Adrenal gland (tissue), 12 donors: ENCODE results near the gene THSD4. TPM values are rescaled to one million over a fixed set of nuclear protein-coding genes. Genes with fewer than 3 reads are reported as not detected.
"Not testable (repeated sequence)": the region's sequence is repeated elsewhere in the genome, so short reads cannot be mapped to it uniquely, and the experiment has no call there.

ENCODE experiments used
- DNase-seq, 7 donors: peaks; one replicate each; pipeline ENCODE4 v3.0.0-alpha.2; 2019 to 2020
- H3K27ac ChIP-seq, 5 donors: fragments of 200-600 bp; sonication (generic) in 4 of 5; 1 replicate in 3 of 5; 2 replicates in 2 of 5; pipeline versions ENCODE4 v1.5.1 to v1.8.0; 2016 to 2020; ENCODE audit warnings: mild to moderate bottlenecking in 1 of 5
- H3K27me3 ChIP-seq: fragments of 200-600 bp; 2 replicates; pipeline ENCODE4 v1.8.0; 2021
- H3K36me3 ChIP-seq, 2 donors: fragments of 200-600 bp; replicated peaks in 1 of 2; 1 replicate in 1 of 2; 2 replicates in 1 of 2; pipeline versions ENCODE4 v1.5.1 to v1.8.0; 2018 to 2022
- H3K4me1 ChIP-seq, 2 donors: fragments of 200-600 bp; replicated peaks in 1 of 2; 1 replicate in 1 of 2; 2 replicates in 1 of 2; pipeline versions ENCODE4 v1.5.1 to v1.8.0; 2018 to 2021
- H3K4me3 ChIP-seq, 4 donors: fragments of 200-600 bp; sonication (generic) in 3 of 4; one replicate each; pipeline ENCODE4 v1.5.1; 2016 to 2018
- H3K9me3 ChIP-seq, 3 donors: fragments of 200-600 bp; sonication (generic) in 1 of 3; replicated peaks in 1 of 3; 1 replicate in 2 of 3; 2 replicates in 1 of 3; pipeline versions ENCODE4 v1.5.1 to v1.8.0; 2016 to 2021
- POLR2A ChIP-seq, 2 donors: fragments of 450-650 bp; IDR thresholded peaks; one replicate each; pipeline ENCODE4 v1.6.1; 2017; ENCODE audit warnings: antibody characterized with exemption in 2 of 2, mild to moderate bottlenecking in 2 of 2, moderate library complexity in 1 of 2
- WGBS, 4 donors: extraction: QIAGEN DNeasy Blood & Tissue Kit in 2 of 4; methylation state at CpG; one replicate each; pipeline versions ENCODE4 v1.1.5 to v1.1.7; 2013 to 2017; 5-methylcytosine and 5-hydroxymethylcytosine counted together
- intact Hi-C, 2 donors: fragments of 100-400 bp; cut with DNase I; formaldehyde crosslinking; loops; one replicate each; pipeline versions ENCODE4 v1.14.1 to v1.15.0; 2022 to 2023
- polyA plus RNA-seq, 3 donors: library from polyadenylated mRNA; stranded (reverse); fragments of 200-250 nt in 2 of 3; fragments of 350-450 nt in 1 of 3; fragmentation: Illumina TruSeq in 1 of 3; extraction: RNeasy Lipid Tissue Mini Kit (QIAGEN cat#74804) in 1 of 3; gene quantifications; one replicate each; pipeline ENCODE4 v1.2.3, GENCODE V29; 2013 to 2014
- total RNA-seq, 9 donors: library from RNA; depleted of rRNA in 4 of 9; stranded (reverse); fragments of >200 nt in 4 of 9; fragments of 120-200 nt in 1 of 9; fragmentation: NEBNext Ultra II Directional in 1 of 9; extraction: Animal tissue kit (Norgen Biotek cat#: 25700) in 1 of 9; gene quantifications; one replicate each; pipeline versions ENCODE4 v1.1.0 to v1.2.4, GENCODE V29; 2013 to 2023
- TF ChIP-seq, protein P1 (sequence below), 6 experiments: fragments of 450-650 bp in 4 of 6; fragments of 200-600 bp in 2 of 6; sonication (generic) in 1 of 6; IDR thresholded peaks; 1 replicate in 5 of 6; 2 replicates in 1 of 6; pipeline versions ENCODE4 v1.5.1 to v1.8.0; 2016 to 2021; ENCODE audit warnings: antibody characterized with exemption in 6 of 6, mild to moderate bottlenecking in 2 of 6, moderate library complexity in 1 of 6
- donor health status: healthy with polysubstance abuse.
- donor health status: Bipolar disorder and iron deficiency.
- donor health status: DM: yes; HTN: yes; CAD: no.
- donor health status: DM: no; HTN: no; CAD: no.
- donor health status: DM: no; HTN: no; CAD: no.
- donor health status: DM: yes; HTN: yes; CAD: no.

The THSD4 gene
- total and polyA plus RNA-seq, 12 donors = 5.3 to 53.2 (median 23.2) TPM

GRCh38 chr15:71170163-71170562, 54.9 kb downstream of the THSD4 start:
- Histone ChIP-seq H3K4me1 (no peaks in the 10 kb centered on the region), H3K4me3 (no peak overlapping the region), H3K9me3 (peaks cover 0 to 9% (median 0%) of the 10 kb centered on the region in 3 donors), H3K36me3 (no peaks in the 10 kb centered on the region), H3K27ac (no peak overlapping the region), H3K27me3 (no peaks in the 10 kb centered on the region)
- TF ChIP-seq, protein P1, sequence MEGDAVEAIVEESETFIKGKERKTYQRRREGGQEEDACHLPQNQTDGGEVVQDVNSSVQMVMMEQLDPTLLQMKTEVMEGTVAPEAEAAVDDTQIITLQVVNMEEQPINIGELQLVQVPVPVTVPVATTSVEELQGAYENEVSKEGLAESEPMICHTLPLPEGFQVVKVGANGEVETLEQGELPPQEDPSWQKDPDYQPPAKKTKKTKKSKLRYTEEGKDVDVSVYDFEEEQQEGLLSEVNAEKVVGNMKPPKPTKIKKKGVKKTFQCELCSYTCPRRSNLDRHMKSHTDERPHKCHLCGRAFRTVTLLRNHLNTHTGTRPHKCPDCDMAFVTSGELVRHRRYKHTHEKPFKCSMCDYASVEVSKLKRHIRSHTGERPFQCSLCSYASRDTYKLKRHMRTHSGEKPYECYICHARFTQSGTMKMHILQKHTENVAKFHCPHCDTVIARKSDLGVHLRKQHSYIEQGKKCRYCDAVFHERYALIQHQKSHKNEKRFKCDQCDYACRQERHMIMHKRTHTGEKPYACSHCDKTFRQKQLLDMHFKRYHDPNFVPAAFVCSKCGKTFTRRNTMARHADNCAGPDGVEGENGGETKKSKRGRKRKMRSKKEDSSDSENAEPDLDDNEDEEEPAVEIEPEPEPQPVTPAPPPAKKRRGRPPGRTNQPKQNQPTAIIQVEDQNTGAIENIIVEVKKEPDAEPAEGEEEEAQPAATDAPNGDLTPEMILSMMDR (IDR thresholded peaks at IDR 0.05) = no peak
- TF ChIP-seq POLR2A (IDR thresholded peaks at IDR 0.05) = no peak
- no peak for DNase-seq
- intact Hi-C loops = no loop called here

DNA sequence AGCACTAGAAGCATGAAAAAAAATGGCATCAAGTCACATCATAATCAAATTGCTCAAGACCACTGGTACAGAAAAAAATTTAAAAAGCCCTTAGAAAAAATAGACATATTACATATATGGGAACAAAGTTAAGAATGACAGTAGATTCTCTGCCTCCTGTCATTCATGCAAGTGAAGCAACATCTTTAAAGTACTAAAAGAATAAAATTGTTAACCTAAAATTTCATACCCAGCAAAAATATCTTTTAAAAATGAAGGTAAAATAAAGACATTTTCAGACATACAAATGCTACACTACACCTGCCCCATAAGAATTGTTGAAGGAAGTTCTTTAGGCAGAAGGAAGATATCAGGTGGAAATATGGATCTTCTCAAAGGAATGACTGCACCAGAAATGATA, 55.9 kb downstream of the THSD4 start:
- peaks cover 0 to 9% (median 0%) of the 10 kb centered on the region in 3 donors for H3K9me3 ChIP-seq
- H3K27me3 ChIP-seq = no peaks in the 10 kb centered on the region
- TF ChIP-seq, protein P1 (IDR thresholded peaks at IDR 0.05) = no peak
- no peak for TF ChIP-seq POLR2A (IDR thresholded peaks at IDR 0.05)
- intact Hi-C loops = no loop called here
- no peaks in the 10 kb centered on the region for H3K4me1 ChIP-seq
- DNase-seq = no peak
- H3K36me3 ChIP-seq = no peaks in the 10 kb centered on the region
- no peak overlapping the region for H3K4me3 ChIP-seq
- no peak overlapping the region for H3K27ac ChIP-seq

DNA sequence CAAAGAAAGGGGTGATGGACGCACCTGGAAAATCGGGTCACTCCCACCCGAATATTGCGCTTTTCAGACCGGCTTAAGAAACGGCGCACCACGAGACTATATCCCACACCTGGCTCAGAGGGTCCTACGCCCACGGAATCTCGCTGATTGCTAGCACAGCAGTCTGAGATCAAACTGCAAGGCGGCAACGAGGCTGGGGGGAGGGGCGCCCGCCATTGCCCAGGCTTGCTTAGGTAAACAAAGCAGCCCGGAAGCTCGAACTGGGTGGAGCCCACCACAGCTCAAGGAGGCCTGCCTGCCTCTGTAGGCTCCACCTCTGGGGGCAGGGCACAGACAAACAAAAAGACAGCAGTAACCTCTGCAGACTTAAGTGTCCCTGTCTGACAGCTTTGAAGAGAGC, 59.1 kb downstream of the THSD4 start:
- H3K27me3 ChIP-seq, H3K36me3 ChIP-seq, intact Hi-C loops, DNase-seq, H3K9me3 ChIP-seq, H3K27ac ChIP-seq, H3K4me1 ChIP-seq, H3K4me3 ChIP-seq: not testable (repeated sequence)
- WGBS, 4 donors = 50 to 87% (median 55%) methylated on average over 3 to 7 of the region's 17 CpGs; no CpG with 5 or more reads in 1 of the 4 donors

- 69 to 76% (median 71%) methylated on average over 3 of the region's 3 CpGs for WGBS, 4 donors
- no peak for DNase-seq
- Histone ChIP-seq H3K27ac (no peak overlapping the region), H3K9me3 (no peaks in the 10 kb centered on the region), H3K4me3 (no peak overlapping the region), H3K36me3 (no peaks in the 10 kb centered on the region), H3K4me1 (peaks cover 15 to 17% of the 10 kb centered on the region in 2 donors), H3K27me3 (no peaks in the 10 kb centered on the region)
- intact Hi-C loops = no loop called here
- TF ChIP-seq, protein P1 (IDR thresholded peaks at IDR 0.05) = no peak
Observed at GRCh38 chr15:71180986-71181853, 65.9 kb downstream of the THSD4 start.

- no peak for DNase-seq
- Histone ChIP-seq H3K4me1 (peaks cover 15 to 23% of the 10 kb centered on the region in 2 donors), H3K36me3 (no peaks in the 10 kb centered on the region), H3K27me3 (no peaks in the 10 kb centered on the region), H3K27ac (no peak overlapping the region), H3K4me3 (no peak overlapping the region), H3K9me3 (no peaks in the 10 kb centered on the region)
- intact Hi-C loops = no loop called here
- TF ChIP-seq, protein P1 (IDR thresholded peaks at IDR 0.05) = no peak
- TF ChIP-seq POLR2A (IDR thresholded peaks at IDR 0.05) = no peak
Observed at GRCh38 chr15:71182522-71182921, 67.3 kb downstream of the THSD4 start.
